H9 (cell line): ENCODE data around the gene MID1. TPM values are rescaled to one million over a fixed set of nuclear protein-coding genes. Genes with fewer than 3 reads are reported as not detected.

Experiments
- DNase-seq: peaks from one replicate; pipeline ENCODE4 v3.0.0-alpha.2; 2017
- H2AFZ ChIP-seq: one replicate; pipeline ENCODE4 v1.6.1; 2013; ENCODE audit warnings: mild to moderate bottlenecking, low read length, control low read depth, moderate library complexity
- H2AK5ac ChIP-seq: 2 replicates; pipeline ENCODE4 v1.6.1; 2013; ENCODE audit warnings: low read length, control low read depth, mixed read lengths; ENCODE audit not compliant: insufficient read length
- H2BK120ac ChIP-seq: one replicate; pipeline ENCODE4 v1.6.1; 2013; ENCODE audit warnings: low read depth, mild to moderate bottlenecking, low read length, control low read depth, inconsistent platforms; ENCODE audit not compliant: poor library complexity, severe bottlenecking
- H2BK12ac ChIP-seq: 2 replicates; pipeline ENCODE4 v1.6.1; 2013; ENCODE audit warnings: low read length, control low read depth, mixed read lengths, low read depth; ENCODE audit not compliant: insufficient read length
- H2BK15ac ChIP-seq: 2 replicates; pipeline ENCODE4 v1.6.1; 2013; ENCODE audit warnings: low read depth, low read length, control low read depth
- H2BK20ac ChIP-seq: one replicate; pipeline ENCODE4 v1.6.1; 2013; ENCODE audit warnings: low read depth, mild to moderate bottlenecking, low read length, control low read depth, inconsistent platforms; ENCODE audit not compliant: poor library complexity, severe bottlenecking
- H2BK5ac ChIP-seq: 2 replicates; pipeline ENCODE4 v1.6.1; 2013; ENCODE audit warnings: low read length, control low read depth, mixed read lengths; ENCODE audit not compliant: insufficient read length
- H3K14ac ChIP-seq: 2 replicates; pipeline ENCODE4 v1.6.1; 2013; ENCODE audit warnings: low read length, control low read depth; ENCODE audit not compliant: insufficient read depth
- H3K18ac ChIP-seq: 2 replicates; pipeline ENCODE4 v1.6.1; 2013; ENCODE audit warnings: low read depth, mild to moderate bottlenecking, mixed read lengths, low read length, control low read depth; ENCODE audit not compliant: insufficient read length
- H3K23ac ChIP-seq: 2 replicates; pipeline ENCODE4 v1.6.1; 2013; ENCODE audit warnings: low read length, control low read depth, mixed read lengths, low read depth; ENCODE audit not compliant: insufficient read length
- H3K23me2 ChIP-seq: 2 replicates; pipeline ENCODE4 v1.6.1; 2013; ENCODE audit warnings: low read depth, mild to moderate bottlenecking, mixed read lengths, low read length, control low read depth; ENCODE audit not compliant: insufficient read length, poor library complexity, severe bottlenecking
- H3K27ac ChIP-seq: 2 replicates; pipeline ENCODE4 v1.5.1; 2013; ENCODE audit warnings: low read length, control low read depth, mixed read lengths, low read depth; ENCODE audit not compliant: insufficient read length
- H3K27me3 ChIP-seq: 2 replicates; pipeline ENCODE4 v1.6.1; 2013; ENCODE audit warnings: low read length, control low read depth, inconsistent platforms; ENCODE audit not compliant: insufficient read depth
- H3K4ac ChIP-seq: 2 replicates; pipeline ENCODE4 v1.6.1; 2013; ENCODE audit warnings: low read depth, mild to moderate bottlenecking, control low read depth, inconsistent platforms, low read length, moderate library complexity
- H3K4me1 ChIP-seq: 2 replicates; pipeline ENCODE4 v1.6.1; 2013; ENCODE audit warnings: low read length, control low read depth, inconsistent platforms; ENCODE audit not compliant: insufficient read depth
- H3K4me2 ChIP-seq: 2 replicates; pipeline ENCODE4 v1.6.1; 2013; ENCODE audit warnings: low read length, control low read depth, mixed read lengths; ENCODE audit not compliant: insufficient read length, insufficient read depth
- H3K56ac ChIP-seq: 2 replicates; pipeline ENCODE4 v1.6.1; 2013; ENCODE audit warnings: low read depth, mild to moderate bottlenecking, mixed read lengths, low read length, control low read depth; ENCODE audit not compliant: insufficient read length
- H3K79me1 ChIP-seq: 2 replicates; pipeline ENCODE4 v1.6.1; 2013; ENCODE audit warnings: low read depth, mild to moderate bottlenecking, moderate library complexity, low read length, control low read depth, inconsistent platforms; ENCODE audit not compliant: insufficient read depth, poor library complexity, severe bottlenecking
- H3K79me2 ChIP-seq: 2 replicates; pipeline ENCODE4 v1.6.1; 2013; ENCODE audit warnings: low read length, control low read depth, inconsistent platforms; ENCODE audit not compliant: insufficient read depth
- H3K9ac ChIP-seq: 2 replicates; pipeline ENCODE4 v1.6.1; 2013; ENCODE audit warnings: low read length, control low read depth, mixed read lengths; ENCODE audit not compliant: insufficient read length; ENCODE audit errors: extremely low read depth
- H3K9me3 ChIP-seq: one replicate; pipeline ENCODE4 v1.6.1; 2013; ENCODE audit warnings: low read depth, low read length, inconsistent platforms; ENCODE audit not compliant: control insufficient read depth
- H3T11ph ChIP-seq: one replicate; pipeline ENCODE4 v1.6.1; 2013; ENCODE audit warnings: mild to moderate bottlenecking, low read length, control low read depth, inconsistent platforms
- H4K20me1 ChIP-seq: one replicate; pipeline ENCODE4 v1.6.1; 2013; ENCODE audit not compliant: control insufficient read depth, insufficient read length, insufficient read depth
- H4K5ac ChIP-seq: 2 replicates; pipeline ENCODE4 v1.6.1; 2013; ENCODE audit warnings: low read depth, mild to moderate bottlenecking, mixed read lengths, low read length, control low read depth; ENCODE audit not compliant: insufficient read length
- H4K8ac ChIP-seq: replicated peaks from 2 replicates; pipeline ENCODE4 v1.6.1; 2013; ENCODE audit warnings: low read length, control low read depth, mixed read lengths, low read depth; ENCODE audit not compliant: insufficient read length
- H4K91ac ChIP-seq: 2 replicates; pipeline ENCODE4 v1.6.1; 2013; ENCODE audit warnings: low read depth, mild to moderate bottlenecking, moderate library complexity, mixed read lengths, low read length, control low read depth; ENCODE audit not compliant: insufficient read length
- H3K27ac Mint-ChIP-seq, 3 experiments: 2 replicates in 2 of 3; 3 replicates in 1 of 3; pipeline ENCODE4 v1.8.0; 2020 to 2021; ENCODE audit warnings: mixed read lengths in 3 of 3, mild to moderate bottlenecking in 1 of 3, moderate library complexity in 1 of 3
- H3K27me3 Mint-ChIP-seq: 2 replicates; pipeline ENCODE4 v1.8.0; 2021; ENCODE audit warnings: low read depth, mild to moderate bottlenecking, moderate library complexity, mixed read lengths
- H3K36me3 Mint-ChIP-seq, 3 experiments: 2 replicates in 2 of 3; 3 replicates in 1 of 3; pipeline ENCODE4 v1.8.0; 2020 to 2021; ENCODE audit warnings: low read depth in 3 of 3, mixed read lengths in 3 of 3; ENCODE audit not compliant: insufficient read depth in 1 of 3
- H3K4me1 Mint-ChIP-seq, 2 experiments: 2 replicates each; pipeline ENCODE4 v1.8.0; 2020; ENCODE audit warnings: mixed read lengths in 2 of 2
- H3K4me3 Mint-ChIP-seq, 2 experiments: 2 replicates in 1 of 2; 3 replicates in 1 of 2; pipeline ENCODE4 v1.8.0; 2020 to 2021; ENCODE audit warnings: mild to moderate bottlenecking in 2 of 2, mixed read lengths in 2 of 2, moderate library complexity in 1 of 2
- H3K9me3 Mint-ChIP-seq, 2 experiments: 2 replicates in 1 of 2; 3 replicates in 1 of 2; pipeline ENCODE4 v1.8.0; 2020; ENCODE audit warnings: mild to moderate bottlenecking in 2 of 2, mixed read lengths in 2 of 2, moderate library complexity in 1 of 2
- CTCF ChIP-seq: fragments of 200-600 bp; sonication (generic); conservative IDR thresholded peaks from 3 replicates; pipeline ENCODE4 v1.8.0; 2021; ENCODE audit warnings: antibody characterized with exemption, mild to moderate bottlenecking
- WGBS: extraction: QIAGEN DNeasy Blood & Tissue Kit; methylation state at CpG from one replicate; pipeline ENCODE4 v1.1.7; 2013; ENCODE audit warnings: missing lambda C conversion rate, low lambda C conversion rate, mixed read lengths; ENCODE audit not compliant: insufficient read length; ENCODE audit errors: extremely low coverage; 5-methylcytosine and 5-hydroxymethylcytosine counted together
- total RNA-seq: library from RNA; stranded (reverse); gene quantifications from 2 replicates; pipeline ENCODE4 v1.2.1, GENCODE V29; 2021

Gene MID1
- total RNA-seq, 1 experiment from 2014 or later: 32.9 TPM

- H4K5ac ChIP-seq: no peak overlapping the region
- H3K27ac ChIP-seq: no peak overlapping the region
- Mint-ChIP-seq H3K27ac (no peak overlapping the region), H3K27me3 (peaks cover 4% of the 10 kb centered on the region), H3K36me3 (peaks cover 0 to 9% (median 0%) of the 10 kb centered on the region in 3 experiments; a peak in 3 of 7 replicates), H3K9me3 (peaks cover 46 to 50% of the 10 kb centered on the region in 2 experiments), H3K4me3 (no peak overlapping the region), H3K4me1 (peaks cover 8 to 20% of the 10 kb centered on the region in 2 experiments)
- no peak overlapping the region for H3K18ac ChIP-seq
- H2BK12ac ChIP-seq: no peak overlapping the region
- no CpG with 5 or more reads among the region's 3 CpGs for WGBS
- no peak overlapping the region for H3K4ac ChIP-seq
- no peak for DNase-seq
- H3K9me3 ChIP-seq: peaks cover 8% of the 10 kb centered on the region
- H3K9ac ChIP-seq: no peak overlapping the region
- peaks cover 10% of the 10 kb centered on the region; the same call in 1 of the 2 replicates for H3K4me1 ChIP-seq
- no peaks in the 10 kb centered on the region for H4K20me1 ChIP-seq
- H2BK15ac ChIP-seq: no peak overlapping the region
- H3K23me2 ChIP-seq: no peaks in the 10 kb centered on the region
- H3K4me2 ChIP-seq: no peak overlapping the region
- H3K14ac ChIP-seq: no peak overlapping the region
- H3T11ph ChIP-seq: no peak overlapping the region
- no peak overlapping the region for H4K8ac ChIP-seq
- H3K56ac ChIP-seq: no peak overlapping the region
- no peak overlapping the region for H2BK20ac ChIP-seq
- H2AK5ac ChIP-seq: no peak overlapping the region
- H3K27me3 ChIP-seq: no peaks in the 10 kb centered on the region
- H4K91ac ChIP-seq: no peak overlapping the region
- no peak overlapping the region for H2BK5ac ChIP-seq
- H2BK120ac ChIP-seq: no peak overlapping the region
- no peaks in the 10 kb centered on the region for H3K79me1 ChIP-seq
- TF ChIP-seq CTCF: no peak
- H2AFZ ChIP-seq: no peak overlapping the region
- H3K23ac ChIP-seq: no peak overlapping the region
- H3K79me2 ChIP-seq: no peaks in the 10 kb centered on the region
Observed at GRCh38 chrX:10397349-10397748, 223.0 kb downstream of the MID1 start.
